ENCODE measurements around the gene PHC2. TPM values are rescaled to one million over a fixed set of nuclear protein-coding genes. Genes with fewer than 3 reads are reported as not detected.

Gene PHC2
- total and polyA plus RNA-seq, 9 of the 15 experiments (the other 6 are each of a cell fraction or from before 2014, with no cell fraction given), result 3.1 to 67.6 (median 34.6) TPM

- no peak for TF ChIP-seq ZBTB2 (IDR thresholded peaks at IDR 0.05)
- TF ChIP-seq SRSF3 (IDR thresholded peaks at IDR 0.05; ENCODE audit: insufficient read depth, low read length), result no peak
- no peak for TF ChIP-seq SRSF9 (IDR thresholded peaks at IDR 0.05; ENCODE audit: borderline replicate concordance, low read depth, low read length)
- TF ChIP-seq KAT8 (IDR thresholded peaks at IDR 0.05; ENCODE audit: low read depth), result no peak
These were observed 6.7 kb downstream of the PHC2 start (continued) for GRCh38 chr1:33424205-33424604.

- FAIRE-seq (no peak), DNase-seq (ENCODE audit: extremely low read depth in 1 of 4, low spot score in 3 of 4) (no peak), ATAC-seq (no peak)
- POLR2A ChIA-PET, result interaction anchor here (0.8 kb wide), 1 partner anchor 17 kb away, joined by 3 read pairs; no protein-coding TSS in a partner anchor
- no peak for TF ChIP-seq U2AF2 (optimal IDR thresholded peaks at IDR 0.05; ENCODE audit: low read depth, low read length)
- no peak for TF ChIP-seq CEBPG (CRISPR knock-in tag; IDR thresholded peaks at IDR 0.05)
- TF ChIP-seq CEBPG (tag; conservative IDR thresholded peaks at IDR 0.05 in 1 of 2, IDR thresholded peaks at IDR 0.05 in 1 of 2), result 0 out of 4 replicates have a peak, but pooled peaks of 1 of the 2 experiments have one; percentile 53
- H3K27me3 ChIP-seq (ENCODE audit: control insufficient read depth in 2 of 2, insufficient read depth in 2 of 2, low read length in 2 of 2), result peaks cover 4 to 8% of the 10 kb centered on the region in 2 experiments; a peak in 3 of 5 replicates
- H3K9ac ChIP-seq (ENCODE audit: insufficient read depth in 1 of 2, low read depth in 2 of 2, low read length in 2 of 2), result no peak overlapping the region
- no peaks in the 10 kb centered on the region for H3K9me1 ChIP-seq (ENCODE audit: control insufficient read depth, insufficient read depth, low read length)
- no peaks in the 10 kb centered on the region for H3K9me3 ChIP-seq (replicated peaks; ENCODE audit: control insufficient read depth, insufficient read depth, low read depth, low read length)
- no peak overlapping the region for H3K4me3 ChIP-seq
- BruUV-seq (replicated peaks), result no TSS peak
- no peak overlapping the region for H2AFZ ChIP-seq (ENCODE audit: low read depth, low read length)
- no peaks in the 10 kb centered on the region for H3K36me3 ChIP-seq (ENCODE audit: control insufficient read depth, insufficient read depth, low read length)
- CTCF ChIA-PET (ENCODE audit: low intra/inter-chr PET ratio), result no interaction called here
- H3K79me2 ChIP-seq (ENCODE audit: control insufficient read depth, insufficient read depth, low read length), result no peaks in the 10 kb centered on the region
- in situ Hi-C loops (cut with MboI) (no loop called here), intact Hi-C loops (cut with micrococcal nuclease) (no loop called here)
- no peaks in the 10 kb centered on the region for H4K20me1 ChIP-seq (replicated peaks; ENCODE audit: control insufficient read depth, insufficient read depth, low read length)
- 4% methylated on average over 7 of the region's 7 CpGs for WGBS (ENCODE audit: insufficient coverage, low coverage, missing lambda C conversion rate)
- H3K4me1 ChIP-seq (replicated peaks in 1 of 2; ENCODE audit: control insufficient read depth in 2 of 2, insufficient read depth in 2 of 2, low read length in 2 of 2), result no peaks in the 10 kb centered on the region
- H3K4me2 ChIP-seq (ENCODE audit: insufficient read depth, low read length), result no peak overlapping the region
- H3K27ac ChIP-seq (ENCODE audit: extremely low read depth, low read depth, low read length), result no peak overlapping the region
These were observed 9.8 kb downstream of the PHC2 start for GRCh38 chr1:33420870-33421775.

All from K562 (cell line).